Measurements from ENCODE around the gene CACNA2D4. TPM values are rescaled to one million over a fixed set of nuclear protein-coding genes. Genes with fewer than 3 reads are reported as not detected.

CACNA2D4 gene
- total and polyA plus RNA-seq, 2 of the 13 experiments (the other 11 are each of a cell fraction or from before 2014, with no cell fraction given), result 14.2 to 136 TPM

- TF ChIP-seq NCOA2 (CRISPR knock-in tag; IDR thresholded peaks at IDR 0.05) (peak; percentile 67), ZFP36L2 (CRISPR knock-in tag; IDR thresholded peaks at IDR 0.05) (no peak), ZNF451 (CRISPR knock-in tag; IDR thresholded peaks at IDR 0.05) (no peak; the same call in 1 of the 2 replicates), ZNF615 (CRISPR knock-in tag; IDR thresholded peaks at IDR 0.05; ENCODE audit: borderline replicate concordance) (no peak), JUND (CRISPR knock-in tag; IDR thresholded peaks at IDR 0.05) (peak; percentile 97), FUBP1 (CRISPR knock-in tag; IDR thresholded peaks at IDR 0.05; ENCODE audit: borderline replicate concordance) (no peak), ZNF260 (CRISPR knock-in tag; IDR thresholded peaks at IDR 0.05; ENCODE audit: borderline replicate concordance, low read depth) (no peak), WIZ (CRISPR knock-in tag; IDR thresholded peaks at IDR 0.05) (no peak), KDM5B (CRISPR knock-in tag; IDR thresholded peaks at IDR 0.05; ENCODE audit: borderline replicate concordance) (no peak), MYC (CRISPR knock-in tag; IDR thresholded peaks at IDR 0.05; ENCODE audit: borderline replicate concordance) (peak; percentile 22; the same call in 1 of the 2 replicates), ZNF44 (CRISPR knock-in tag; IDR thresholded peaks at IDR 0.05) (no peak), PLRG1 (conservative IDR thresholded peaks at IDR 0.05) (no peak), IKZF4 (CRISPR knock-in tag; IDR thresholded peaks at IDR 0.05; ENCODE audit: borderline replicate concordance, low read depth, not compliant biosample characterization) (no peak), ATF2 (CRISPR knock-in tag; IDR thresholded peaks at IDR 0.05) (no peak; the same call in 1 of the 2 replicates), TEAD3 (CRISPR knock-in tag; optimal IDR thresholded peaks at IDR 0.05; ENCODE audit: borderline replicate concordance) (peak; percentile 60), ZNF430 (CRISPR knock-in tag; IDR thresholded peaks at IDR 0.05) (0 out of 2 replicates have a peak, but pooled peaks have one; percentile 60), GATAD1 (CRISPR knock-in tag; IDR thresholded peaks at IDR 0.05) (0 out of 2 replicates have a peak, but pooled peaks have one; percentile 36), MED1 (CRISPR knock-in tag; IDR thresholded peaks at IDR 0.05) (peak; percentile 91), FOXJ3 (CRISPR knock-in tag; IDR thresholded peaks at IDR 0.05; ENCODE audit: borderline replicate concordance) (no peak; the same call in 1 of the 2 replicates), SMARCC2 (IDR thresholded peaks at IDR 0.05) (no peak), JUN (CRISPR knock-in tag; IDR thresholded peaks at IDR 0.05) (peak; percentile 80; the same call in 1 of the 2 replicates), HMG20A (CRISPR knock-in tag; IDR thresholded peaks at IDR 0.05; ENCODE audit: borderline replicate concordance) (peak; percentile 85), PHF8 (CRISPR knock-in tag; IDR thresholded peaks at IDR 0.05) (no peak), ZNF564 (CRISPR knock-in tag; IDR thresholded peaks at IDR 0.05) (no peak), FOXP1 (IDR thresholded peaks at IDR 0.05) (no peak), FOXP1 (CRISPR knock-in tag; IDR thresholded peaks at IDR 0.05) (peak; percentile 64), ETV5 (CRISPR knock-in tag; IDR thresholded peaks at IDR 0.05; ENCODE audit: borderline replicate concordance) (peak; percentile 89), NR2F6 (IDR thresholded peaks at IDR 0.05) (peak; percentile 98), NR2F6 (CRISPR knock-in tag; IDR thresholded peaks at IDR 0.05) (peak; percentile 98), ATF4 (CRISPR knock-in tag; IDR thresholded peaks at IDR 0.05) (peak in 1 of 2 experiments; percentile 89; a peak in 2 of 4 replicates)
Measured at GRCh38 chr12:1812650-1813302, 105.7 kb downstream of the CACNA2D4 start (continued).
